GM23338 (cell line): ENCODE results near the gene CTDP1. TPM values are rescaled to one million over a fixed set of nuclear protein-coding genes. Genes with fewer than 3 reads are reported as not detected.

ENCODE experiments used
- ATAC-seq: fragments of 200-7000 bp; cut with Tn5 transposase; 3 replicates; pipeline ENCODE4 v1.9.1; 2020
- DNase-seq: peaks from one replicate; pipeline ENCODE4 v3.0.0-alpha.2; 2015; ENCODE audit warnings: low spot score
- H2AFZ ChIP-seq: fragments of 200-600 bp; sonication (generic); 2 replicates; pipeline ENCODE4 v1.8.0; 2016; ENCODE audit warnings: antibody characterized with exemption, mild to moderate bottlenecking, moderate library complexity
- H3F3A ChIP-seq: fragments of 200-600 bp; sonication (generic); replicated peaks from 2 replicates; pipeline ENCODE4 v1.8.0; 2017; ENCODE audit warnings: antibody characterized with exemption, mixed run types, low read depth
- H3K27ac ChIP-seq: fragments of 200-600 bp; sonication (generic); 2 replicates; pipeline ENCODE4 v1.6.1; 2016; ENCODE audit warnings: low read depth
- H3K27me3 ChIP-seq: fragments of 200-600 bp; sonication (generic); 2 replicates; pipeline ENCODE4 v1.8.0; 2016; ENCODE audit warnings: mild to moderate bottlenecking, mixed run types, moderate library complexity; ENCODE audit not compliant: insufficient read depth
- H3K36me3 ChIP-seq: fragments of 200-600 bp; sonication (generic); 2 replicates; pipeline ENCODE4 v1.8.0; 2016; ENCODE audit warnings: mild to moderate bottlenecking; ENCODE audit not compliant: insufficient read depth
- H3K4me1 ChIP-seq: fragments of 200-600 bp; sonication (generic); 2 replicates; pipeline ENCODE4 v1.8.0; 2016; ENCODE audit warnings: mild to moderate bottlenecking, moderate library complexity; ENCODE audit not compliant: insufficient read depth
- H3K4me2 ChIP-seq: fragments of 200-600 bp; sonication (generic); 2 replicates; pipeline ENCODE4 v1.7.1; 2017; ENCODE audit warnings: mixed run types
- H3K4me3 ChIP-seq: fragments of 200-600 bp; sonication (generic); 2 replicates; pipeline ENCODE4 v1.6.1; 2016; ENCODE audit warnings: mixed run types
- H3K79me2 ChIP-seq: fragments of 200-600 bp; sonication (generic); replicated peaks from 2 replicates; pipeline ENCODE4 v1.8.0; 2017; ENCODE audit warnings: mild to moderate bottlenecking; ENCODE audit not compliant: insufficient read depth
- H3K9me2 ChIP-seq: fragments of 200-600 bp; sonication (generic); 2 replicates; pipeline ENCODE4 v1.8.0; 2017; ENCODE audit not compliant: insufficient read depth
- H4K20me1 ChIP-seq: fragments of 200-600 bp; sonication (generic); replicated peaks from 2 replicates; pipeline ENCODE4 v1.8.0; 2017; ENCODE audit warnings: mild to moderate bottlenecking; ENCODE audit not compliant: insufficient read depth
- H3K27ac Mint-ChIP-seq: 2 replicates; pipeline ENCODE4 v1.8.0; 2020; ENCODE audit warnings: inconsistent platforms, mild to moderate bottlenecking, moderate library complexity, mixed read lengths
- H3K27me3 Mint-ChIP-seq: 3 replicates; pipeline ENCODE4 v1.8.0; 2022; ENCODE audit warnings: low read depth, mild to moderate bottlenecking, moderate library complexity, mixed read lengths, inconsistent platforms; ENCODE audit not compliant: insufficient read depth, poor library complexity
- H3K36me3 Mint-ChIP-seq: 3 replicates; pipeline ENCODE4 v1.8.0; 2021; ENCODE audit warnings: low read depth, mild to moderate bottlenecking, inconsistent platforms, moderate library complexity, mixed read lengths
- H3K4me1 Mint-ChIP-seq: 3 replicates; pipeline ENCODE4 v1.8.0; 2020; ENCODE audit warnings: mild to moderate bottlenecking, inconsistent platforms, mixed read lengths
- H3K4me3 Mint-ChIP-seq: 3 replicates; pipeline ENCODE4 v1.8.0; 2021; ENCODE audit warnings: moderate library complexity, mild to moderate bottlenecking, inconsistent platforms, mixed read lengths
- H3K9me3 Mint-ChIP-seq: 3 replicates; pipeline ENCODE4 v1.8.0; 2020; ENCODE audit warnings: moderate library complexity, mild to moderate bottlenecking, inconsistent platforms, mixed read lengths
- CREB1 ChIP-seq: fragments of 250-450 bp; sonication (Bioruptor Pico); IDR thresholded peaks from 2 replicates; pipeline ENCODE4 v1.5.0; 2020; ENCODE audit warnings: low read depth, mild to moderate bottlenecking, moderate library complexity
- CTCF ChIP-seq, 2 experiments: fragments of 200-600 bp in 1 of 2; sonication (generic) in 1 of 2; conservative IDR thresholded peaks; 2 replicates each; pipeline versions ENCODE4 v1.5.1 to v1.6.1; 2016 to 2017; ENCODE audit warnings: antibody characterized with exemption in 2 of 2, low read depth in 2 of 2, mild to moderate bottlenecking in 2 of 2, moderate library complexity in 1 of 2
- JUNB ChIP-seq: IDR thresholded peaks from one replicate; pipeline ENCODE4 v1.6.1; 2016; ENCODE audit warnings: antibody characterized with exemption; ENCODE audit not compliant: unreplicated experiment
- NANOG ChIP-seq: IDR thresholded peaks from 2 replicates; pipeline ENCODE4 v1.6.1; 2016; ENCODE audit warnings: antibody characterized with exemption, borderline replicate concordance
- STAT1 ChIP-seq: IDR thresholded peaks from one replicate; pipeline ENCODE4 v1.6.1; 2016; ENCODE audit warnings: antibody characterized with exemption; ENCODE audit not compliant: unreplicated experiment
- ZNF114 ChIP-seq: fragments of 250-450 bp; sonication (Bioruptor Pico); IDR thresholded peaks from 2 replicates; pipeline ENCODE4 v1.5.0; 2020; ENCODE audit warnings: mild to moderate bottlenecking, moderate library complexity
- ZNF331 ChIP-seq: fragments of 250-450 bp; sonication (Bioruptor Pico); IDR thresholded peaks from 2 replicates; pipeline ENCODE4 v1.5.0; 2020; ENCODE audit warnings: low read depth, mild to moderate bottlenecking, moderate library complexity
- ZNF462 ChIP-seq: fragments of 250-450 bp; sonication (Bioruptor Pico); IDR thresholded peaks from 2 replicates; pipeline ENCODE4 v1.5.0; 2020; ENCODE audit warnings: mild to moderate bottlenecking, moderate library complexity
- polyA plus RNA-seq: library from polyadenylated mRNA; unstranded; fragments of >200 nt; fragmentation: Nextera tagmentation; extraction: Ambion mirVana; gene quantifications from 2 replicates; pipeline ENCODE4 v1.2.1, GENCODE V29; 2016
- total RNA-seq: library from RNA; depleted of rRNA; stranded (reverse); fragments of >200 nt; shearing (Covaris generic); gene quantifications from 2 replicates; pipeline ENCODE4 v1.2.3, GENCODE V29; 2014

The CTDP1 gene
- total and polyA plus RNA-seq, 2 experiments from 2014 or later, result 9.4 to 51.6 TPM

DNA sequence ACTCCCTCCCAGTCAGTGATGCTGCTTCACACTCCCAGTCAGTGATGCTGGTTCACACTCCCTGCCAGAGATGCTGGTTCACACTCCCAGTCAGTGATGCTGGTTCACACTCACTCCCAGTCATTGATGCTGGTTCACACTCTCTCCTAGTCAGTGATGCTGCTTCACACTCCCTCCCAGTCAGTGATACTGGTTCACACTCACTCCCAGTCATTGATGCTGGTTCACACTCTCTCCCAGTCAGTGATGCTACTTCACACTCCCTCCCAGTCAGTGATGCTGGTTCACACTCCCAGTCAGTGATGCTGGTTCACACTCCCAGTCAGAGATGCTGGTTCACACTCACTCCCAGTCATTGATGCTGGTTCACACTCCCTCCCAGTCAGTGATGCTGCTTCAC is 83.8 kb downstream of the CTDP1 start (continued):
- no peak for TF ChIP-seq ZNF462
- TF ChIP-seq NANOG, result no peak
- TF ChIP-seq ZNF114 (CRISPR knock-in tag), result no peak
- TF ChIP-seq STAT1, result no peak
- no peak for TF ChIP-seq CREB1
- TF ChIP-seq JUNB, result no peak

DNA sequence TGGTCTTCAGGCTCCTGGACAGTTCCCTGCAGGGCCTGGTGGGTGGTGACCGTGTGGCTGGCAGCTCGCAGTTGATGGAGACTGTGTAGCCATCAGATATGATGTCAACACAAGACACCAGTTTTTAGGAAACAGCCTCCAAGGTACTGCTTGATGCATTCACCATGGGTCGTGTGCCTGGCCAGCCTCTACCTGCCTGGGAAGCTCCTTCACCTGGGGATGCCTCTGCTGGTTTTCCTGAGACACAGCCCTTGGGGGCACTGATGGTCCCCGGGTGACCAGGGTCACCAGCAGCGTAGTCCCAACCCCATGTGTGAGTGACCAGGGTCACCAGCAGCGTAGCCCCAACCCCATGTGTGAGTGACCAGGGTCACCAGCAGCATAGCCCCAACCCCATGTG is 84.5 kb downstream of the CTDP1 start:
- Mint-ChIP-seq H3K27ac (no peak overlapping the region), H3K36me3 (peaks cover 12% of the 10 kb centered on the region), H3K4me1 (no peaks in the 10 kb centered on the region; the same call in 2 of the 3 replicates), H3K4me3 (no peak overlapping the region), H3K9me3 (peaks cover 46% of the 10 kb centered on the region), H3K27me3 (peaks cover 3% of the 10 kb centered on the region)
- Histone ChIP-seq H3K4me2 (no peak overlapping the region), H3K27ac (no peak overlapping the region), H3K4me1 (no peaks in the 10 kb centered on the region), H3K79me2 (no peaks in the 10 kb centered on the region), H3K36me3 (no peaks in the 10 kb centered on the region), H2AFZ (no peak overlapping the region), H3K4me3 (no peak overlapping the region), H3K9me2 (no peaks in the 10 kb centered on the region), H4K20me1 (no peaks in the 10 kb centered on the region), H3F3A (no peaks in the 10 kb centered on the region), H3K27me3 (no peaks in the 10 kb centered on the region)
- DNase-seq (no peak), ATAC-seq (no peak)
- no peak for TF ChIP-seq CTCF (conservative IDR thresholded peaks at IDR 0.05; ENCODE audit: low read depth in 2 of 2)
- no peak for TF ChIP-seq STAT1
- TF ChIP-seq CREB1, result no peak
- TF ChIP-seq ZNF462, result no peak
- TF ChIP-seq ZNF114 (CRISPR knock-in tag), result no peak
- TF ChIP-seq NANOG, result no peak
- no peak for TF ChIP-seq ZNF331 (CRISPR knock-in tag)
- no peak for TF ChIP-seq JUNB
